ENCODE data around the gene SCUBE1. TPM values are rescaled to one million over a fixed set of nuclear protein-coding genes. Genes with fewer than 3 reads are reported as not detected.

SCUBE1 gene
- total and polyA plus RNA-seq, 4 experiments from 2014 or later, result not detected

DNA sequence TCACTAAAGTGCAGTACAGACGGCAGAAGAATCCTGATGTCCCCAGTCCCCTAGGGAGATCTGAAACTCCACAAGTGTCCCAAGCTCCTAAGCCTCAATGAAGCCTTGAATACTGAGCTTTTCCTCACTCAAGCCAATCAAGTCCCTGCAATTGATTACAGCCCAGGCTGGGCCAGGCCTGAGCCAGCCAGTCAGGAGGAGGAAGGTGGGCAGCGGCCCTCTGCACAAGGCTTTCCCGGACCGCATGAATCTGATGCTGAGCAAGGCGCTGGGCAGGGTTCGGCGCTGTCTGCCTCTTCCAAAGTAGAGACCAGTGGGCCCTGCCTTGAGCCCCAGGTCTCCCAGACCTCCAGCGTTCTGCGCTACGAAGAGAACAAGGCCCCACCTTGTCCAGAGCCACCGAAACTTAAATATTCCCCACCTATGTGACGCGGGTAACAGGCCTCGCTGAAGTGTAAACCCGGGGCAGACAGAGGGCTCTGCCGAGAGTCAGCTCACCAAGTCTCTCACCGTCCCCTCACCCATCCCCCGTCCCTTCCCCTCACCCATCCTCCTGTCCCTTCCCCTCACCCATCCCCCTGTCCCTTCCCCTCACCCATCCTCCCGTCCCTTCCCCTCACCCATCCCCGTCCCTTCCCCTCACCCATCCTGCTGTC is 63.2 kb downstream of the SCUBE1 start:
- ChIA-PET POLR2A (ENCODE audit: partially characterized antibody) (no interaction called here), CTCF (ENCODE audit: partially characterized antibody) (interaction anchor here (5.1 kb wide), 1 partner anchor 66 kb away, joined by 42 read pairs; no protein-coding TSS in a partner anchor)
- Mint-ChIP-seq H3K4me3 (no peak overlapping the region), H3K27me3 (peaks cover 0 to 9% of the 10 kb centered on the region in 2 donors), H3K9me3 (peaks cover 0 to 2% (median 0%) of the 10 kb centered on the region in 8 donors), H3K36me3 (no peaks in the 10 kb centered on the region), H3K4me1 (peaks cover 0 to 2% (median 0%) of the 10 kb centered on the region in 4 donors), H3K27ac (peak overlapping the region in 1 of 7 donors; percentile 8)
- Histone ChIP-seq H3K9me3 (ENCODE audit: control insufficient read depth in 1 of 2, low read length in 2 of 2) (no peaks in the 10 kb centered on the region), H3K27me3 (ENCODE audit: insufficient read depth, low read length) (no peaks in the 10 kb centered on the region), H3K36me3 (ENCODE audit: insufficient read depth, low read length) (no peaks in the 10 kb centered on the region), H3K27ac (ENCODE audit: low read depth, low read length) (no peak overlapping the region), H3K4me3 (ENCODE audit: low read length in 2 of 2) (no peak overlapping the region), H3K4me1 (ENCODE audit: insufficient read depth, low read length) (peaks cover 4% of the 10 kb centered on the region)
- intact Hi-C loops (cut with micrococcal nuclease), result no loop called here
- no peak for DNase-seq

DNA sequence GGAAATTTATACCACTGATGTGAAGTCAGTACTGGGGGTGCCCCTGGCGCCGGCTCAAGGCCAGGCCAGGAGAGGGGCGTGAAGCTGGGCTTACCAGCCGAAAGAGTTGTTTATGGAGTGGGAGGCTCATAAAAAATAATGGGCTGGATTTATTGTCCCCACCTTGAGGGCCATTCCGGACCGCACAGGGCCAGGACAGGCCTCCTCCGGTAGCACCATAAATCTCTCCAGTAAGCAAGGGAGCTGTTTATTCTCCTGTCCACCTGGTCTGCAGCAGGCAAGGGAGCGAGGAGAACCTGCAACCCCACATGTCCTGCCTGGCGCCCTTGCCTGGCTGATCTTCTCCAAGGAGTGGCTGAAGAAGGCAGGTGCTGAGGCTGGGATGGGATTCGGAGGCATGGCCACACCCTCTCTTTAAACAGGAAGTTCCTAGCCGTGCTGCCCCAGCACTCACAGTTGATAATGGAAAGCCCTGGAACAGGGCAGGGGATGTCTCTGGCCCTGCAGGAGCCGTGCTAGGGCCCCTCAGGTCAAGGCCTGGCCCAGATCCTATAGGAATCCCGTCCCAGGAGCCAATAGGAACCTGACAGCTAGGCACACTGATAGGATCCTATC is 65.1 kb downstream of the SCUBE1 start:
- H3K27ac Mint-ChIP-seq, result peak overlapping the region in 1 of 7 donors; percentile 68
- POLR2A ChIA-PET (ENCODE audit: partially characterized antibody), result no interaction called here
- intact Hi-C loops (cut with micrococcal nuclease), result no loop called here

DNA sequence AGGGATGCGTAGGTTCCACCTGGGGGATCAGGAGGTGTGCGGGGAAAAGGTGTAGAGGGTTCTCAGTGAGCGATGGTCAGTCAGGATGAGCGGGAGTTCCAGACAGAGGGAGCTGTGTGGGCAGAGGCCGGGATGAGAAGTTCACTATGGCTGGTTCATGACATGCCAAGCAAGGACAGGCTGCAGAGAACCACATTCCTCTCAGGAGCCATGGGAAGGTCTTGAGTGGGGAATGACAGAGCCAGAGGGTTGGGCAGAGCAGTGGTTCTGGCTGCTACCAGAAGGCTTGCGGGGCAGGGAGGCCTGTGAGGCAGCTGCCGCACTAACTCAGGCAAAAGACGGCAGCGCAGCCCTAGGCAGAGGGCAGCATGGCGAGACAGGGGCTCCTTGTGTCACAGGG is 66.1 kb downstream of the SCUBE1 start:
- intact Hi-C loops (cut with micrococcal nuclease), result no loop called here
- Mint-ChIP-seq H3K9me3 (peaks cover 0 to 2% (median 0%) of the 10 kb centered on the region in 8 donors), H3K4me1 (peaks cover 0 to 5% (median 4%) of the 10 kb centered on the region in 4 donors), H3K36me3 (no peaks in the 10 kb centered on the region), H3K27me3 (peaks cover 0 to 9% of the 10 kb centered on the region in 2 donors), H3K27ac (no peak overlapping the region), H3K4me3 (no peak overlapping the region)
- no peak for DNase-seq
- Histone ChIP-seq H3K27ac (ENCODE audit: low read depth, low read length) (no peak overlapping the region), H3K4me1 (ENCODE audit: insufficient read depth, low read length) (peaks cover 4% of the 10 kb centered on the region), H3K27me3 (ENCODE audit: insufficient read depth, low read length) (no peaks in the 10 kb centered on the region), H3K9me3 (ENCODE audit: control insufficient read depth in 1 of 2, low read length in 2 of 2) (no peaks in the 10 kb centered on the region), H3K4me3 (ENCODE audit: low read length in 2 of 2) (no peak overlapping the region), H3K36me3 (ENCODE audit: insufficient read depth, low read length) (no peaks in the 10 kb centered on the region)
- POLR2A ChIA-PET (ENCODE audit: partially characterized antibody), result no interaction called here
- CTCF ChIA-PET (ENCODE audit: partially characterized antibody), result interaction anchor here (5.1 kb wide), 1 partner anchor 69 kb away, joined by 42 read pairs; no protein-coding TSS in a partner anchor

More for the DNA sequence above, 65.1 kb downstream of the SCUBE1 start:
- H3K9me3 ChIP-seq (ENCODE audit: control insufficient read depth in 1 of 2, low read length in 2 of 2), result no peaks in the 10 kb centered on the region
- no peak overlapping the region for H3K4me3 ChIP-seq (ENCODE audit: low read length in 2 of 2)
- H3K27ac ChIP-seq (ENCODE audit: low read depth, low read length), result no peak overlapping the region
- H3K4me3 Mint-ChIP-seq, result no peak overlapping the region
- H3K4me1 ChIP-seq (ENCODE audit: insufficient read depth, low read length), result peaks cover 4% of the 10 kb centered on the region
- CTCF ChIA-PET (ENCODE audit: partially characterized antibody), result interaction anchor here (0.8 to 5.1 kb wide), 2 partner anchors 68 to 107 kb away, joined by 3 to 42 read pairs; no protein-coding TSS in a partner anchor
- peaks cover 0 to 5% (median 4%) of the 10 kb centered on the region in 4 donors for H3K4me1 Mint-ChIP-seq
- H3K36me3 ChIP-seq (ENCODE audit: insufficient read depth, low read length), result no peaks in the 10 kb centered on the region
- H3K27me3 Mint-ChIP-seq, result peaks cover 0 to 9% of the 10 kb centered on the region in 2 donors
- peaks cover 0 to 2% (median 0%) of the 10 kb centered on the region in 8 donors for H3K9me3 Mint-ChIP-seq
- H3K27me3 ChIP-seq (ENCODE audit: insufficient read depth, low read length), result no peaks in the 10 kb centered on the region
- no peak for DNase-seq
- no peaks in the 10 kb centered on the region for H3K36me3 Mint-ChIP-seq

DNA sequence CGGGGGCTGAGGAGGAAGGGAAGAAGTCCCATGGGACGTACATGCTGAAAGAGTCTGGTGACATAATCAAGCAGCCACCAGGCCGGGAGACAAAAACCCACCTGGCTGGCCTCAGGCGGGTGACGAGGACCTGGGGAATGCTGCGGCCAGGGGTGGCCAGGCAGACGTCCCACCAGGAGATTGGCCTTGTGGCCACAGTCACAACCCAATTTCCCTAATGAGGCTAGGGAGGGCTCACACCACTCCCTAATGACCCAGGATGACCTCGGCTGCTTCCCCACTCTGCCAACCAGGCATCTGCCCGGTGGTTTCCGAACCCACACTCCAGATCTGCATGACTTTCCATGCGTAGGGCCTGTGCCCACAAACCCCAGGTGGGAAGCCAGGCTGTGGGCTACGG is 66.9 kb downstream of the SCUBE1 start:
- Histone ChIP-seq H3K27me3 (ENCODE audit: insufficient read depth, low read length) (no peaks in the 10 kb centered on the region), H3K36me3 (ENCODE audit: insufficient read depth, low read length) (no peaks in the 10 kb centered on the region), H3K4me3 (ENCODE audit: low read length in 2 of 2) (no peak overlapping the region), H3K27ac (ENCODE audit: low read depth, low read length) (no peak overlapping the region), H3K9me3 (ENCODE audit: control insufficient read depth in 1 of 2, low read length in 2 of 2) (no peaks in the 10 kb centered on the region), H3K4me1 (ENCODE audit: insufficient read depth, low read length) (peaks cover 4% of the 10 kb centered on the region)
- intact Hi-C loops (cut with micrococcal nuclease), result no loop called here
- no peak overlapping the region for H3K27ac Mint-ChIP-seq
- no peak overlapping the region for H3K4me3 Mint-ChIP-seq
- peaks cover 0 to 9% of the 10 kb centered on the region in 2 donors for H3K27me3 Mint-ChIP-seq
- ChIA-PET POLR2A (ENCODE audit: partially characterized antibody) (no interaction called here), CTCF (ENCODE audit: partially characterized antibody) (interaction anchor here (0.9 to 5.1 kb wide), 3 partner anchors 14 to 69 kb away, joined by 3 to 42 read pairs (median 3); no protein-coding TSS in a partner anchor)
- no peaks in the 10 kb centered on the region for H3K36me3 Mint-ChIP-seq
- DNase-seq, result no peak
- H3K9me3 Mint-ChIP-seq, result peaks cover 0 to 2% (median 0%) of the 10 kb centered on the region in 8 donors
- peaks cover 0 to 5% (median 4%) of the 10 kb centered on the region in 4 donors for H3K4me1 Mint-ChIP-seq

DNA sequence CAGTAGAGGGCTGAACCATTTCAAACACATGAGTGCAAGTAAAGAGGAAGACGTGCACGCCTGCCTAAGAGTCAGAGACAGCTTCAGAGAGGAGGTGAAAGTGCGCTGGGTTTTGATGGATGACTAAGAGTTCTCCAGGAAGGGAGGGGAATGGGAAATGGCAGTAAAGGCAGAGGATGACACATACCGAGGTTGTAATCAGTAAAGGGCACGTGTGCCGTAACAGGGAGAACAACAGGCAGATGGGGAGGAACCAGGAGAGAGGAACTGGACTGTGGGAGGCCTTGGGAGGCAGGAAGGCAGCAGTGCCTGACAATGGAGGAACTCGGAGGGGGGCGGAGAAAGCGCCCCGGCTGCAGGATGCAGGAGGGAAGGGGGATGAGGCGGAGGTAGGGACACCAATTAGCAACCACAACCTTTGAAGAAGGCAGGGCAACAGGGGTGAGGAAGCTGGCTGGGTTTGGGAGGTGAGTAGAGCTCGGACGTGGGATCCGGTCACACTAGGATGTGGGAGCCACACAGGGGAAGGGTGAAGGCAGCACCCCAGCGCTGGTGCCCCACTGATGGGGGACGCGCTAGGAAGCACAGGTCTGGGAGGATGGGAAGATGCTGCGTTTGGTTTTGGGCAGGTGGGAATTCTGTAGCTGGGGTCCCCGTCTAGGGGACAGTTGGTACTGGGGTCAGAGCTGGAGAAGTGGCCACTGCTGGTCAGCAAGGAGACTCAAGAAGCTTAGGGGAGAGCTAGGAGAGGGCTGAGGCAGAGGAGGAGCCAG is 67.4 kb downstream of the SCUBE1 start:
- Histone ChIP-seq H3K4me3 (ENCODE audit: low read length in 2 of 2) (no peak overlapping the region), H3K36me3 (ENCODE audit: insufficient read depth, low read length) (no peaks in the 10 kb centered on the region), H3K4me1 (ENCODE audit: insufficient read depth, low read length) (peaks cover 4% of the 10 kb centered on the region), H3K27me3 (ENCODE audit: insufficient read depth, low read length) (no peaks in the 10 kb centered on the region), H3K9me3 (ENCODE audit: control insufficient read depth in 1 of 2, low read length in 2 of 2) (no peaks in the 10 kb centered on the region), H3K27ac (ENCODE audit: low read depth, low read length) (no peak overlapping the region)
- DNase-seq, result no peak
- CTCF ChIA-PET (ENCODE audit: partially characterized antibody), result interaction anchor here (0.9 to 5.1 kb wide), 3 partner anchors 15 to 70 kb away, joined by 3 to 42 read pairs (median 3); no protein-coding TSS in a partner anchor
- Mint-ChIP-seq H3K4me1 (peaks cover 0 to 5% (median 4%) of the 10 kb centered on the region in 4 donors), H3K9me3 (peaks cover 0 to 2% (median 0%) of the 10 kb centered on the region in 8 donors), H3K27me3 (peaks cover 1 to 9% of the 10 kb centered on the region in 2 donors), H3K4me3 (no peak overlapping the region), H3K27ac (peak overlapping the region in 2 of 7 donors; percentile 17 to 39), H3K36me3 (no peaks in the 10 kb centered on the region)
- intact Hi-C loops (cut with micrococcal nuclease), result no loop called here
- POLR2A ChIA-PET (ENCODE audit: partially characterized antibody), result no interaction called here

DNA sequence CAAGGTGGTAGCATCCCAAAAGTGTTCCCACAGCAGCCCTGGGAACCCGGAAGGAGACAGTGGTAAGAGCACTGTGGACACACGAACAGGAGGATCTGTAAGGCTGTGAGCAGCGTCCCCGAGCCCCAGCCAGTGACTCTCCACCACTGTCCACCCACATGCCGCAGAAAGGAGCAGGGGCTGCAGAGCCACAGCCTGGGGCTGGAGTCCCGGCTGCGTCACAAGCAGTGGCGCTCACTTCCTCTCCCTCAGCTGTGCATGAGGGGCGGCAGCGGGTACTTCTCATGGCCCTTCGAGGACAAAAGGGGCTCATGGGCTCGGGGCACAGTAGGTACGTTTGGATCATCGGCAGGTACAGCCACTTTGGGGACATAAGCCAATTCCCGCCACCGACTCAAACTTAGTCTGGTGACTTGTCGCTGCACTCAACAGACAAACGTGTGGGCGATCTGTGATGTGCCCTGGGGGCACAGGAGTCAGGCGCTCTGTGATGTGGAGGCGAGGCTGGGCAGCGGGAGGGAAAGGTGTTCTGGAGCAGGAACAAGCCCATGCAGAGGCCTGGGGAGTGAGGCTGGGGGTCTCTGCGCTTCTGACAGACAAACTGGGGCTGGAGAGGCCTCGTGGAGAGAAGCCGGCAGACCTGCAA is 68.5 kb downstream of the SCUBE1 start:
- H3K9me3 ChIP-seq (ENCODE audit: control insufficient read depth in 1 of 2, low read length in 2 of 2), result no peaks in the 10 kb centered on the region
- H3K27me3 ChIP-seq (ENCODE audit: insufficient read depth, low read length), result no peaks in the 10 kb centered on the region
- H3K4me3 Mint-ChIP-seq, result no peak overlapping the region
- no peak overlapping the region for H3K4me3 ChIP-seq (ENCODE audit: low read length in 2 of 2)
- H3K4me1 ChIP-seq (ENCODE audit: insufficient read depth, low read length), result peaks cover 4% of the 10 kb centered on the region
- H3K9me3 Mint-ChIP-seq, result peaks cover 0 to 2% (median 0%) of the 10 kb centered on the region in 8 donors
- ChIA-PET POLR2A (ENCODE audit: partially characterized antibody) (no interaction called here), CTCF (ENCODE audit: partially characterized antibody) (interaction anchor here (0.7 to 5.1 kb wide), 11 partner anchors 15 to 114 kb away, joined by 3 to 80 read pairs (median 11); no protein-coding TSS in a partner anchor)
- no peaks in the 10 kb centered on the region for H3K36me3 ChIP-seq (ENCODE audit: insufficient read depth, low read length)
- DNase-seq, result no peak
- intact Hi-C loops (cut with micrococcal nuclease), result loop anchor here (1.0 kb wide), 1 partner anchor 111 kb away; no protein-coding TSS in a partner anchor
- no peaks in the 10 kb centered on the region for H3K36me3 Mint-ChIP-seq
- no peak overlapping the region for H3K27ac Mint-ChIP-seq
- H3K27ac ChIP-seq (ENCODE audit: low read depth, low read length), result no peak overlapping the region
- H3K27me3 Mint-ChIP-seq, result peaks cover 1 to 9% of the 10 kb centered on the region in 2 donors
- H3K4me1 Mint-ChIP-seq, result peaks cover 0 to 5% (median 4%) of the 10 kb centered on the region in 4 donors

All from CD4-positive, alpha-beta memory T cell (primary cell).